ENCODE data around the gene FLT1.

Gene FLT1

GRCh38 chr13:28267497-28267896 is 227.4 kb downstream of the FLT1 start:
- DNase-seq (ENCODE audit: low read depth) = no peak
- no peak overlapping the region for H3K4me3 ChIP-seq (ENCODE audit: control insufficient read depth, low read depth, low read length)
- TF ChIP-seq CTCF (IDR thresholded peaks at IDR 0.05; ENCODE audit: control insufficient read depth, insufficient read depth, low read depth, low read length, missing control alignments) = no peak

GRCh38 chr13:28258417-28258816 is 236.5 kb downstream of the FLT1 start:
- TF ChIP-seq CTCF (IDR thresholded peaks at IDR 0.05; ENCODE audit: control insufficient read depth, insufficient read depth, low read depth, low read length, missing control alignments) = no peak
- H3K4me3 ChIP-seq (ENCODE audit: control insufficient read depth, low read depth, low read length) = no peak overlapping the region
- no peak for DNase-seq (ENCODE audit: low read depth)

GRCh38 chr13:28257305-28257704 is 237.6 kb downstream of the FLT1 start:
- DNase-seq (ENCODE audit: low read depth) = no peak
- no peak for TF ChIP-seq CTCF (IDR thresholded peaks at IDR 0.05; ENCODE audit: control insufficient read depth, insufficient read depth, low read depth, low read length, missing control alignments)

GRCh38 chr13:28252547-28252946 is 242.4 kb downstream of the FLT1 start:
- no peak for TF ChIP-seq CTCF (IDR thresholded peaks at IDR 0.05; ENCODE audit: control insufficient read depth, insufficient read depth, low read depth, low read length, missing control alignments)
- H3K4me3 ChIP-seq (ENCODE audit: control insufficient read depth, low read depth, low read length) = no peak overlapping the region
- no peak for DNase-seq (ENCODE audit: low read depth)

More at GRCh38 chr13:28257305-28257704, 237.6 kb downstream of the FLT1 start:
- no peak overlapping the region for H3K4me3 ChIP-seq (ENCODE audit: control insufficient read depth, low read depth, low read length)

GRCh38 chr13:28251466-28251865 is 243.5 kb downstream of the FLT1 start:
- TF ChIP-seq CTCF (IDR thresholded peaks at IDR 0.05; ENCODE audit: control insufficient read depth, insufficient read depth, low read depth, low read length, missing control alignments) = no peak
- no peak for DNase-seq (ENCODE audit: low read depth)
- no peak overlapping the region for H3K4me3 ChIP-seq (ENCODE audit: control insufficient read depth, low read depth, low read length)

GRCh38 chr13:28250542-28250941 is 244.4 kb downstream of the FLT1 start:
- DNase-seq (ENCODE audit: low read depth) = no peak
- no peak overlapping the region for H3K4me3 ChIP-seq (ENCODE audit: control insufficient read depth, low read depth, low read length)
- TF ChIP-seq CTCF (IDR thresholded peaks at IDR 0.05; ENCODE audit: control insufficient read depth, insufficient read depth, low read depth, low read length, missing control alignments) = no peak

Measured in AG09309 (cell line).